ENCODE results near the gene BTLA. TPM values are rescaled to one million over a fixed set of nuclear protein-coding genes. Genes with fewer than 3 reads are reported as not detected.

Gene BTLA
- total RNA-seq, 2 donors from 2014 or later, result 0.35 TPM; not detected in 1

GRCh38 chr3:112481302-112481721 is 18.0 kb downstream of the BTLA start:
- ATAC-seq (ENCODE audit: insufficient number of reproducible peaks, low FRiP score, low read depth) (no peak), DNase-seq (ENCODE audit: low spot score) (no peak)
- Histone ChIP-seq H3K9me3 (no peaks in the 10 kb centered on the region), H3K27ac (no peak overlapping the region), H3K4me1 (ENCODE audit: control insufficient read depth in 1 of 2, low read depth in 2 of 2) (no peaks in the 10 kb centered on the region), H3K4me3 (no peak overlapping the region), H3K36me3 (no peaks in the 10 kb centered on the region), H3K27me3 (replicated peaks; ENCODE audit: insufficient read depth) (no peaks in the 10 kb centered on the region)
- TF ChIP-seq, protein P1, sequence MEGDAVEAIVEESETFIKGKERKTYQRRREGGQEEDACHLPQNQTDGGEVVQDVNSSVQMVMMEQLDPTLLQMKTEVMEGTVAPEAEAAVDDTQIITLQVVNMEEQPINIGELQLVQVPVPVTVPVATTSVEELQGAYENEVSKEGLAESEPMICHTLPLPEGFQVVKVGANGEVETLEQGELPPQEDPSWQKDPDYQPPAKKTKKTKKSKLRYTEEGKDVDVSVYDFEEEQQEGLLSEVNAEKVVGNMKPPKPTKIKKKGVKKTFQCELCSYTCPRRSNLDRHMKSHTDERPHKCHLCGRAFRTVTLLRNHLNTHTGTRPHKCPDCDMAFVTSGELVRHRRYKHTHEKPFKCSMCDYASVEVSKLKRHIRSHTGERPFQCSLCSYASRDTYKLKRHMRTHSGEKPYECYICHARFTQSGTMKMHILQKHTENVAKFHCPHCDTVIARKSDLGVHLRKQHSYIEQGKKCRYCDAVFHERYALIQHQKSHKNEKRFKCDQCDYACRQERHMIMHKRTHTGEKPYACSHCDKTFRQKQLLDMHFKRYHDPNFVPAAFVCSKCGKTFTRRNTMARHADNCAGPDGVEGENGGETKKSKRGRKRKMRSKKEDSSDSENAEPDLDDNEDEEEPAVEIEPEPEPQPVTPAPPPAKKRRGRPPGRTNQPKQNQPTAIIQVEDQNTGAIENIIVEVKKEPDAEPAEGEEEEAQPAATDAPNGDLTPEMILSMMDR (IDR thresholded peaks at IDR 0.05), result no peak

DNA sequence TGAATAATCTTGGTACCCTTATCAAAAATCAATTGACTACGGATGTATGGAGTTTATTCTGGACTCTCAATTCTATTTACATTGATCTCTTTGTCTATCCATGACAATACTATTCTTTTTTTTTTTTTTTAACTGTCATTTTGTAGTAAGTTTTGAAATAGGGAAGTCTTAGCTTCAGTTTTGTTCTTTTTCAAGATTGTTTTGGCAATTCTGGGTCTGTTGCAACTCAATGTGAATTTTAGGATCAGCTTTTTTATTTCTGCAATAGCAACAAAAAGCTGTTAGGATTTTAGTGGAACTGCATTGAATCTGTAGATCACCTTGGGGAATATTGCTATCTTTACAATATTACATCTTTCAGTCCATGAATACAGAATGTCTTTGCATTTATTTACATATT is 21.4 kb downstream of the BTLA start:
- Histone ChIP-seq H3K27me3 (replicated peaks; ENCODE audit: insufficient read depth) (no peaks in the 10 kb centered on the region), H3K9me3 (no peaks in the 10 kb centered on the region), H3K36me3 (no peaks in the 10 kb centered on the region), H3K27ac (no peak overlapping the region), H3K4me3 (no peak overlapping the region), H3K4me1 (ENCODE audit: control insufficient read depth in 1 of 2, low read depth in 2 of 2) (peaks cover 0 to 3% of the 10 kb centered on the region in 2 donors)
- no peak for DNase-seq (ENCODE audit: low spot score)
- ATAC-seq (ENCODE audit: insufficient number of reproducible peaks, low FRiP score, low read depth), result no peak
- TF ChIP-seq, protein P1 (IDR thresholded peaks at IDR 0.05), result no peak

DNA sequence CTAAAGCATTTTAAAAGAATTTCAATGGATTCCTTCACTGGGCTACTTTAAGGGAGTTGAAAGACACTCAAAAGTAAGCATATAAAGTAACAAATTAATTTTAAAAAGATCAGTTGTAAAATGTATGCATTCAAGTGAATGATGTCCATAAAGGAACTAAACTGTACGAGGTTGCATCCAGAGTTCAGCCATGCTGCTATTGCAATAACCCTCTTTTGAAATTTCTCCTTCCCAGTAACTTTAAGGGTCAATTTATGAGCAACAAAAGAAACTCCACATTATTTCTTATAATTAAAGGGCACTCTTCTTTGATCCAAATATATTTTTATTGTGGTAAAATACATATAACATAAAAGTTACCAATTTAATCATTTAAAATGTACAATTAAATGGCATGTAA is 22.9 kb downstream of the BTLA start:
- DNase-seq (ENCODE audit: low spot score) (no peak), ATAC-seq (ENCODE audit: insufficient number of reproducible peaks, low FRiP score, low read depth) (no peak)
- H3K36me3 ChIP-seq, result no peaks in the 10 kb centered on the region
- no peaks in the 10 kb centered on the region for H3K9me3 ChIP-seq
- H3K4me1 ChIP-seq (ENCODE audit: control insufficient read depth in 1 of 2, low read depth in 2 of 2), result peaks cover 0 to 3% of the 10 kb centered on the region in 2 donors
- TF ChIP-seq, protein P1 (IDR thresholded peaks at IDR 0.05), result no peak
- H3K27me3 ChIP-seq (replicated peaks; ENCODE audit: insufficient read depth), result no peaks in the 10 kb centered on the region
- no peak overlapping the region for H3K27ac ChIP-seq
- no peak overlapping the region for H3K4me3 ChIP-seq

GRCh38 chr3:112474796-112475195 is 24.5 kb downstream of the BTLA start:
- ATAC-seq (ENCODE audit: insufficient number of reproducible peaks, low FRiP score, low read depth) (no peak), DNase-seq (ENCODE audit: low spot score) (no peak)
- Histone ChIP-seq H3K9me3 (no peaks in the 10 kb centered on the region), H3K27ac (no peak overlapping the region), H3K4me1 (ENCODE audit: control insufficient read depth in 1 of 2, low read depth in 2 of 2) (peaks cover 8 to 9% of the 10 kb centered on the region in 2 donors), H3K4me3 (no peak overlapping the region), H3K27me3 (replicated peaks; ENCODE audit: insufficient read depth) (no peaks in the 10 kb centered on the region), H3K36me3 (no peaks in the 10 kb centered on the region)
- TF ChIP-seq, protein P1 (IDR thresholded peaks at IDR 0.05), result no peak

- H3K27ac ChIP-seq, result no peak overlapping the region
- TF ChIP-seq, protein P1 (IDR thresholded peaks at IDR 0.05), result no peak
- no peaks in the 10 kb centered on the region for H3K36me3 ChIP-seq
- H3K4me1 ChIP-seq (ENCODE audit: control insufficient read depth in 1 of 2, low read depth in 2 of 2), result peaks cover 14 to 21% of the 10 kb centered on the region in 2 donors
- ATAC-seq (ENCODE audit: insufficient number of reproducible peaks, low FRiP score, low read depth), result no peak
- H3K9me3 ChIP-seq, result no peaks in the 10 kb centered on the region
- H3K27me3 ChIP-seq (replicated peaks; ENCODE audit: insufficient read depth), result no peaks in the 10 kb centered on the region
- no peak for DNase-seq (ENCODE audit: low spot score)
- no peak overlapping the region for H3K4me3 ChIP-seq
Observed at GRCh38 chr3:112472691-112473090, 26.6 kb downstream of the BTLA start.

Measured in thoracic aorta (tissue), 2 donors.